Naive B cell (primary cell): ENCODE results near the gene PPARGC1A. TPM values are rescaled to one million over a fixed set of nuclear protein-coding genes. Genes with fewer than 3 reads are reported as not detected.
A peak's percentile ranks its signal among the peaks of the same experiment; 100 is the strongest.

ENCODE experiments used
- ATAC-seq, 2 donors: fragments of 150-1000 bp; cut with Tn5 transposase; 2 replicates each; pipeline ENCODE4 v1.10.0; 2021; ENCODE audit warnings: low read depth in 2 of 2, mild to moderate bottlenecking in 2 of 2, moderate library complexity in 2 of 2
- DNase-seq: peaks from one replicate; pipeline ENCODE4 v3.0.0; 2022
- H3K27ac Mint-ChIP-seq, 6 donors: one replicate each; pipeline ENCODE4 v1.8.0; 2020 to 2022; ENCODE audit warnings: mild to moderate bottlenecking in 6 of 6, mixed read lengths in 6 of 6, moderate library complexity in 5 of 6, inconsistent platforms in 2 of 6
- H3K27me3 Mint-ChIP-seq, 3 donors: one replicate each; pipeline ENCODE4 v1.8.0; 2021 to 2022; ENCODE audit warnings: mixed read lengths in 3 of 3, mild to moderate bottlenecking in 1 of 3
- H3K36me3 Mint-ChIP-seq, 2 donors: one replicate each; pipeline ENCODE4 v1.8.0; 2020 to 2022; ENCODE audit warnings: mixed read lengths in 2 of 2, inconsistent platforms in 1 of 2, mild to moderate bottlenecking in 1 of 2
- H3K4me1 Mint-ChIP-seq, 3 donors: one replicate each; pipeline ENCODE4 v1.8.0; 2020 to 2022; ENCODE audit warnings: mixed read lengths in 3 of 3, inconsistent platforms in 1 of 3, mild to moderate bottlenecking in 1 of 3, moderate library complexity in 1 of 3
- H3K4me3 Mint-ChIP-seq, 8 donors: one replicate each; pipeline ENCODE4 v1.8.0; 2020 to 2022; ENCODE audit warnings: mild to moderate bottlenecking in 8 of 8, mixed read lengths in 8 of 8, moderate library complexity in 8 of 8, inconsistent platforms in 2 of 8
- H3K9me3 Mint-ChIP-seq, 7 donors: one replicate each; pipeline ENCODE4 v1.8.0; 2020 to 2022; ENCODE audit warnings: mixed read lengths in 7 of 7, mild to moderate bottlenecking in 5 of 7, inconsistent platforms in 2 of 7, moderate library complexity in 1 of 7
- polyA plus RNA-seq, 6 donors: library from polyadenylated mRNA; unstranded; fragments of 300-500 nt; fragmentation: Illumina TruSeq; gene quantifications; one replicate each; pipeline ENCODE4 v1.2.3, GENCODE V29; 2021; ENCODE audit warnings: low read depth in 6 of 6

Gene PPARGC1A
- polyA plus RNA-seq, 6 donors from 2014 or later: not detected

DNA sequence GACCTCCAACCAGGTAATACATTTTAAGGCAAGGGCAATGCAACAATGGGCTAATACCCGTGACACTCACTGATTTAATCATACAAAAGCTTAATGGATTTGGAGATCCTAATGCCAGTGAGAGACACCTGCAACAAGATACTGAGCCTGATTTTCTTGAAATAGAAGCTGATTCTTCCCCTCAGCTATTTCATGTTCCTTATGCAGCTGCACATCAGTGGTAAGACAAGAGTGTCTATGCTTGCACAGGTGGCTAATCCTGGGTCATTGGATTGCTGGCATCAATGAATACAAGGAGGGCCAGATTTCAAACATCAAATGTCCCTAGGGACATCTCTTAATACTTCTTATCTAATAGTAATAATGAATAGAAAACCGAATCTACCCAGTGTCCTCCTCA, 139.7 kb downstream of the PPARGC1A start:
- DNase-seq (no peak), ATAC-seq (no peak)
- Mint-ChIP-seq H3K9me3 (peaks cover 0 to 6% (median 0%) of the 10 kb centered on the region in 7 donors), H3K4me3 (no peak overlapping the region), H3K4me1 (no peaks in the 10 kb centered on the region), H3K27me3 (no peaks in the 10 kb centered on the region), H3K36me3 (no peaks in the 10 kb centered on the region), H3K27ac (no peak overlapping the region)

DNA sequence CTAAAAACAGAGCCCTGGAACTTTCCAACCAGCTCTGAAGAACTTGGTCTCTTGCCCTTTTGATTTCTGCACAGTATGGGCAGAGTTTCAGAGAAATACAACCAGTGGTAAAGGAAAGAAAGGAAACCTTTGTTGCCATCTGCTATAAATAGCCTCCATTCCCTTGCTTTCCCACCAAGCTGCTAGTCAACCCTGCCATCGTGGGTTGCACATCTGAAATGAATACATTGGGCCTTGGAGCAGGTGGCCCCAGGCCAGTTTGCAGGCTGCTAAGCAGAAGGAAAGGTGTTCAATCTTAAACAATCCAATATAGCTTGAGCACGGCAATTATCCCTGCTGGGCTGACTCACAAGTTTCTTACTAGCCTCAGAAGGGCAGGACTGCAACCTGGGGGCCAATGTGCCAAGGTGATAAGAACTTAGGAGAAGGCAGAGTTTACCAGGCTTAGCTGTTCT, 142.5 kb downstream of the PPARGC1A start:
- Mint-ChIP-seq H3K36me3 (no peaks in the 10 kb centered on the region), H3K4me1 (no peaks in the 10 kb centered on the region), H3K9me3 (peaks cover 0 to 6% (median 0%) of the 10 kb centered on the region in 7 donors), H3K27me3 (no peaks in the 10 kb centered on the region), H3K4me3 (no peak overlapping the region), H3K27ac (no peak overlapping the region)
- DNase-seq: no peak
- ATAC-seq: no peak

DNA sequence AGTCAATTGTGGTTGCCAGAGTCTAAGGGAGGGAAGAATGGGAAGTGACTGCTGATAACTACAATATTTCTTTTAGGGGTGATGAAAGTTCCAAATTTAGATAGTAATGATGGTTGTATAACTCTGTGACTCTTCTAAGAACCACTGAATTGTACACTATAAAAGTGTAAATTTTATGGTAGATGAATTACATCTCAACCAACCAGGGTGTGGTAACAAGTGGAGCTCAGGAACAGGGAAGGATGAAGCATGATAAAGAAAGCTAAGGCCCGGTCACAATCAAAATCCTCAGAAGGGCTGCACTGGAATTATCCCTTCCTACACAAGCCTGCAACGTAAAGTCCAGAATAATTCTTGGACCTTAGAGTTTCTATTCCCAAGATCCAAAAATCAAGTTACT, 143.2 kb downstream of the PPARGC1A start:
- no peak overlapping the region for H3K4me3 Mint-ChIP-seq
- no peaks in the 10 kb centered on the region for H3K4me1 Mint-ChIP-seq
- no peaks in the 10 kb centered on the region for H3K36me3 Mint-ChIP-seq
- no peak for DNase-seq
- H3K27ac Mint-ChIP-seq: no peak overlapping the region
- ATAC-seq: no peak
- no peaks in the 10 kb centered on the region for H3K27me3 Mint-ChIP-seq
- peaks cover 0 to 6% (median 0%) of the 10 kb centered on the region in 7 donors for H3K9me3 Mint-ChIP-seq

DNA sequence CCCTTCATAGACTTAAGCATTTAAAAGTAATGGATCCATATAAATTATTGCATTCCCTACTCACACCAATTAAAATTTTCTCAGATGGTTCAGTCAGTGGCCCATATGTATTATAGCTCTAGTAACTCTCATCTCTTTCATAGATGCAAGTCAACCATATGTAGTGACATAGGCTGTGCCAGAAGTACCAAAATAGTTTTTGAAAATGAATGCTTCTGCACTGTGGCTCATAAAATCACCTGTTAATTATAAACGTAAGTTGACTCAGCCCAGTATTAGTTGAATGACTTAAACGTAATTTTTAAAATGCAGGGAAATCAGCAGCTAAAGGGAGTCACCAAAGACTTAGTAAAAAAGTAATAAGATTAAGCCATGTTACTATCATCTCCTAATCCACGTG, 143.8 kb downstream of the PPARGC1A start:
- Mint-ChIP-seq H3K36me3 (no peaks in the 10 kb centered on the region), H3K27ac (no peak overlapping the region), H3K27me3 (no peaks in the 10 kb centered on the region), H3K9me3 (peaks cover 0 to 4% (median 0%) of the 10 kb centered on the region in 7 donors), H3K4me1 (no peaks in the 10 kb centered on the region), H3K4me3 (no peak overlapping the region)
- ATAC-seq (no peak), DNase-seq (no peak)

DNA sequence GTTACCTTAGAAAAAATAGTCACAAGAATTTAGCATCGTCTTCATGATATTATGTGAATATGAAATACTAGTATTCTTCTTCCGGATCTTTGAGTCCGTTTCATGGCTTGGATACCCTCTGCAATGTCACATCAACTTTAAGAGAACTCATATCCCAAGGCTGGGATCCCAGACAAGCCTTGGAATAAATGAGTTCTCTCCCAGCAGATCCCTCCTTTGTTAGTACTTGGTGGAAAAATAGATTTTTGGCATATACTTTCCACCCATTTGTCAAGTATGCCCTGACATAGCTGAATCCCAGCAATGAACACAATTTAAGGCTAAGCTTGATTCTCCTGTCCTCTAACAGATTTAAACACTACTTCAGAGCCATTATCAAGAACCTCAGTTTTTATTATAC, 144.5 kb downstream of the PPARGC1A start:
- ATAC-seq: no peak
- H3K4me3 Mint-ChIP-seq: peak overlapping the region in 1 of 8 donors; percentile 32
- H3K9me3 Mint-ChIP-seq: peaks cover 0 to 6% (median 0%) of the 10 kb centered on the region in 7 donors
- DNase-seq: no peak
- H3K27ac Mint-ChIP-seq: no peak overlapping the region
- H3K36me3 Mint-ChIP-seq: no peaks in the 10 kb centered on the region
- H3K27me3 Mint-ChIP-seq: no peaks in the 10 kb centered on the region
- no peaks in the 10 kb centered on the region for H3K4me1 Mint-ChIP-seq
